Measurements from ENCODE around the gene CDH4. TPM values are rescaled to one million over a fixed set of nuclear protein-coding genes. Genes with fewer than 3 reads are reported as not detected.

Gene CDH4
- total RNA-seq, 1 donor from 2014 or later, result 39.7 TPM

DNA sequence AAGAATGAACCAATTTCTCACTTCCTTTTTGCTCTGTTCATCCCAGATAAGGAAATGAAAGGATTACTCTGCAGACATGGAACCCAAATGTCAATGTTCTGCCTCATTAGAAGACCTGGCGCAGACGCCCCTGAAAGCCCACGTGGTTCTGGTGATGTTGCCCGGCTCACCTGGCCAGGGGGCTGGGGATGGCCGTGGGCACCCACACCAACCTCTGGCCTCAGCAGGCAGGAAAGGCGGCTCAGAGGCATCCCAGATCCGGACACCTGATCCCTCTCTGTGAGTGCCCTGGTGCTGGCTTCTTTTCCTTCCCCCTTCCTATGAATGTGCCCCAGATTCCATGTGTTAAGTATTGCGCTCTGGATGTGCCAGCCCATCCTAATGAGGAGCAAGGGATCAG is 33.6 kb downstream of the CDH4 start:
- no peak for DNase-seq (ENCODE audit: low read depth)
- no peak for TF ChIP-seq CTCF (IDR thresholded peaks at IDR 0.05; ENCODE audit: insufficient read depth, low read length, poor library complexity, severe bottlenecking)
- no peaks in the 10 kb centered on the region for H3K27me3 ChIP-seq (ENCODE audit: control insufficient read depth, insufficient read depth, low read length)
- no peak overlapping the region for H3K4me3 ChIP-seq (ENCODE audit: low read depth, low read length)
- H3K36me3 ChIP-seq (ENCODE audit: control insufficient read depth, insufficient read depth, low read length), result no peaks in the 10 kb centered on the region

- no peak for DNase-seq (ENCODE audit: low read depth)
- TF ChIP-seq CTCF (IDR thresholded peaks at IDR 0.05; ENCODE audit: insufficient read depth, low read length, poor library complexity, severe bottlenecking), result no peak
- Histone ChIP-seq H3K27me3 (ENCODE audit: control insufficient read depth, insufficient read depth, low read length) (no peaks in the 10 kb centered on the region), H3K4me3 (ENCODE audit: low read depth, low read length) (no peak overlapping the region), H3K36me3 (ENCODE audit: control insufficient read depth, insufficient read depth, low read length) (no peaks in the 10 kb centered on the region)
Observed at GRCh38 chr20:61287583-61288275, 35.7 kb downstream of the CDH4 start.

GRCh38 chr20:61288331-61288784 is 36.3 kb downstream of the CDH4 start:
- no peak for DNase-seq (ENCODE audit: low read depth)
- no peak for TF ChIP-seq CTCF (IDR thresholded peaks at IDR 0.05; ENCODE audit: insufficient read depth, low read length, poor library complexity, severe bottlenecking)
- H3K27me3 ChIP-seq (ENCODE audit: control insufficient read depth, insufficient read depth, low read length), result no peaks in the 10 kb centered on the region
- H3K4me3 ChIP-seq (ENCODE audit: low read depth, low read length), result no peak overlapping the region
- H3K36me3 ChIP-seq (ENCODE audit: control insufficient read depth, insufficient read depth, low read length), result no peaks in the 10 kb centered on the region

DNA sequence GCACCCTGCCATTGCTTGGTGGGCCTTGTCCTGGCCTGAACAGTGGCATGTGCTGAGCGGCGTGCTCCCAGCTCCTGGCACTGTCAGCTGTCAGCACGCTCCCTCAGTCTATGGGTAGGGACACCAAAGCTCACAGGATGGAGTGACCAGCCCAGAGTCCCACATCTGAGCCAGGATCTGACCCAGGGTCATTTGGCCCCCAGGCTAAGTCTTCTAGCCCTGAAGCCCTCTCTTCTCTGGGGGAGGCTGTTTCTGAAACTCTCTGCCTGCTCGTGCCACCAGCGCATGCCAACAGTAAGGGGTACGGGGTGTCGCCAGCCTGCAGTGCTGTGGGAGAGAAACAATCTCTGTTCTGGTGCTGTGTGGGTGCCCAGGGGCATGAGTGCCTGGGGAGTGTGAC is 37.1 kb downstream of the CDH4 start:
- no peak for DNase-seq (ENCODE audit: low read depth)
- TF ChIP-seq CTCF (IDR thresholded peaks at IDR 0.05; ENCODE audit: insufficient read depth, low read length, poor library complexity, severe bottlenecking), result no peak
- H3K27me3 ChIP-seq (ENCODE audit: control insufficient read depth, insufficient read depth, low read length), result no peaks in the 10 kb centered on the region
- H3K36me3 ChIP-seq (ENCODE audit: control insufficient read depth, insufficient read depth, low read length), result no peaks in the 10 kb centered on the region
- H3K4me3 ChIP-seq (ENCODE audit: low read depth, low read length), result no peak overlapping the region

DNA sequence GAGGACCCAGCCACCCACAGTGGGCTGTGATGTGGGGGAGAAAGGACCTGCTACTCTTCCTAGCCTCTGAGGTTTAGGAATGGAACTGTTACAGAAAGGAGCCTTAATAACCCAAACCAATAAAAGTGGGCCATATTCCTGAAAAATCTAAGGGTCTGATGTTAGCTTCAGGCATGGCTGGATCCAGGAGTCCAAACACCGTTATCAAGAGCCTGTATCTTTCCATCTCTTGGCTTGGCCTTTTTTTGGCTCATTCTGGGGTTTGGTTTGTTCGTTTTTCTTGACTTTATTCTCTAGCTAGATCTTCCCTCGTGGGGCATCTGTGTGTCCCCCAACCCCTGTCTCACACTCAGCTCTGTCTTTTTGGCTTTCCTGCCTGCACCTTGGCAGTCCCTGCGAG is 38.7 kb downstream of the CDH4 start:
- Histone ChIP-seq H3K36me3 (ENCODE audit: control insufficient read depth, insufficient read depth, low read length) (no peaks in the 10 kb centered on the region), H3K4me3 (ENCODE audit: low read depth, low read length) (no peak overlapping the region), H3K27me3 (ENCODE audit: control insufficient read depth, insufficient read depth, low read length) (no peaks in the 10 kb centered on the region)
- DNase-seq (ENCODE audit: low read depth), result no peak
- TF ChIP-seq CTCF (IDR thresholded peaks at IDR 0.05; ENCODE audit: insufficient read depth, low read length, poor library complexity, severe bottlenecking), result no peak
